NCI-H1417 treated with DMSO at 0.1 percent for 48 hours (cell line): Measurements from ENCODE around the gene NUDT3.
A peak's percentile ranks its signal among the peaks of the same experiment; 100 is the strongest.
"Not testable (repeated sequence)": the region's sequence is repeated elsewhere in the genome, so short reads cannot be mapped to it uniquely, and the experiment has no call there.

Experiments
- DNase-seq: peaks from one replicate; lab custom pipeline; 2025; lab: John Stamatoyannopoulos, UW

NUDT3 gene

DNA sequence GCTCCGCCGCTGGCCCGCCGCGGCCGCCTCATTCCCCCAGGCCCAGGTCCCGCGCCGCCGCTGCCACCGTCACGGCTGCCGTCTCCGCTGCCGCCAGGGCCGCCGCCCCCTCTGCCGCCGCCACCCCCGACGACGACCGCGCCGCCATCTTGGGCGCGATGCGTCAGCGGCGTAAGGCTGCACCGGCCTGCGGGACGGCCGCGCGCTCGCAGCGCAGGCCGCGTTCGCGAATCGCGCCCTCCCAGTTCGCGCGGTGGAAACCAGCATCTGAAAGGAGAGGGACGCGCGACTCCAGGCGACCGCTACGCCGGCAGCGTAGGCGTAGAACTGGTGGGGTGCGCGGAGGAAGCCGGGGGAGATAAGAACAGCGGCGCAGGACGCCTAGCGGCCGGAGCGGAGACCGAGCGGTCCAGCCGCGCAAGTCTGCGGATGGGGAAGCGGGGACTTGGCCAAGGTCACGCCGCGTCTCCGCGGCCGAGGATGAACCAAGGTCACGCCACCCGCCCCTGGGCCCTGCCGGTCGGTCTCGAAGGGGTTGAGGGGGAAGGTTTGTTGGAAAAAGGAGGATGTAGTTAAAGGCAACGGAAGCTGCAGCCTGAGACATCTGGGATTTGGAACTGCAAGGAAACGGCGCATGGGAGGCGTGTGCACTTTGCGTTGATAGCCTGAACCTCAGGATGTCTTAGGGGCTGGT is at the start of gene NUDT3:
Gene NUDT3 (minus strand): TSS at position 173 of the 694 bp plus-strand sequence. CDS start 307 bp downstream, outside the sequence.
- DNase-seq = peak; percentile 53

DNA sequence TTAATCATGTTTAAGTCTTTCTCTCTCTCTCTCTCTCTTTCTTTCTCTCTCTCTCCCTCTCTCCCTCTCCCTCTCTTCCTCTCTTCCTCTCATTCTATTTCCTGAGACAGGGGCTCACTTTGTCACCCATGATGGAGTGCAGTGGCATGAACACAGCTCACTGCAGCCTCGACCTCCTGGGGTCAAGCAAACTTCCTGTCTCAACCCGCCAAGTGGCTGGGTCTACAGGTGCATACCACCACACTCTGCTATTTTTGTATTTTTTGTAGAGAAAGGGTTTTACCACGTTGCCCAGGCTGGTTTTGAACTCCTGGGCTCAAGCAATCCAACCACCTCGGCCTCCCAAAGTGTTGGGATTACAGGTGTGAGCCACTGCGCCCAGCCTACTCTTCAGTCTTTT is 49.1 kb upstream of the NUDT3 start:
- DNase-seq = no peak

DNA sequence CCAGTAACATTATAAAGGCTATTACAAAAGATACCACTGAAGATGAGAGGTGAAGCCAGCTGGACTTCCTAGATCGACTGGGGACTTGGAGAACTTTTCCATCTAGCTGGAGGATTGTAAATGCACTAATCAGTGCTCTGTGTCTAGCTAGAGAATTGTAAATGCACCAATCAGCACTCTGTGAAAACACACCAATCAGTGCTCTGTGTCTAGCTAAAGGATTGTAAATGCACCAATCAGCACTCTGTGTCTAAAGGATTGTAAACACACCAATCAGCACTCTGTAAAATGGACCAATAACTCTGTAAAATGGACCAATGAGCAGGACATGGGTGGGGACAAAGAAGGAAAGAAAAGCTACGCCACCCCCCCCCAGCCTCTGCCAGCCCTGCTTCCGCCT is 47.0 kb upstream of the NUDT3 start:
- DNase-seq = no peak

DNA sequence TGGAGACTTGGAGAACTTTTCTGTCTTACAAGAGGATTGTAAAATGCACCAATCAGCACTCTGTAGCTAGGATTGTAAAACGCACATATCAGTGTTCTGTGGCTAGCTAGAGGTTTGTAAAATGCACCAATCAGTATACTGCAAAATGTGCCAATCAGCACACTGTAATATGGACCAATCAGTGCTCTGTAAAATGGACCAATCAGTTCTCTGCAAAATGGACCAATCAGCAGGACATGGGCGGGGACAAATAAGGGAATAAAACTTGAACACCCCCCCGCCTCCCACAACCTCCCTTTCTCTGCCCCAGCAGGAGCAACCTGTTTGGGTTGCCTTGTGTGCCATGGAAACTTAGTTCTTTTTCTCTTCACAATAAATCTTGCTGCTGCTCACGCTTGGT is 46.2 kb upstream of the NUDT3 start:
- no peak for DNase-seq

DNA sequence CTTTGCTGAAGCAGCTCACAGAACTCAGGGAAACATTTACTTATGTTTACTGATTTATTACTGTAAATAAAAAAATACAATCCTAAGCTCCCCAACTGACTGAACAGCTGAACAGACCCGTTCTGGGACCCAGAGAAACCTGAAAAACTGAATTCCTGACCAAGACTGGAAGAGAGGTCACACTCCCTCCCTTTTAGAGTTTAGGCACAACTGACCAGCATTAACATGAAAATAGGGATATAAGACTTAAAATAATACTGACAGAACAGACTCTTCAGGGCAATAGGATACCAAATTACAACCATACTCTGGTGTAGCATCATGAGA is 45.1 kb upstream of the NUDT3 start:
- DNase-seq = no peak

DNA sequence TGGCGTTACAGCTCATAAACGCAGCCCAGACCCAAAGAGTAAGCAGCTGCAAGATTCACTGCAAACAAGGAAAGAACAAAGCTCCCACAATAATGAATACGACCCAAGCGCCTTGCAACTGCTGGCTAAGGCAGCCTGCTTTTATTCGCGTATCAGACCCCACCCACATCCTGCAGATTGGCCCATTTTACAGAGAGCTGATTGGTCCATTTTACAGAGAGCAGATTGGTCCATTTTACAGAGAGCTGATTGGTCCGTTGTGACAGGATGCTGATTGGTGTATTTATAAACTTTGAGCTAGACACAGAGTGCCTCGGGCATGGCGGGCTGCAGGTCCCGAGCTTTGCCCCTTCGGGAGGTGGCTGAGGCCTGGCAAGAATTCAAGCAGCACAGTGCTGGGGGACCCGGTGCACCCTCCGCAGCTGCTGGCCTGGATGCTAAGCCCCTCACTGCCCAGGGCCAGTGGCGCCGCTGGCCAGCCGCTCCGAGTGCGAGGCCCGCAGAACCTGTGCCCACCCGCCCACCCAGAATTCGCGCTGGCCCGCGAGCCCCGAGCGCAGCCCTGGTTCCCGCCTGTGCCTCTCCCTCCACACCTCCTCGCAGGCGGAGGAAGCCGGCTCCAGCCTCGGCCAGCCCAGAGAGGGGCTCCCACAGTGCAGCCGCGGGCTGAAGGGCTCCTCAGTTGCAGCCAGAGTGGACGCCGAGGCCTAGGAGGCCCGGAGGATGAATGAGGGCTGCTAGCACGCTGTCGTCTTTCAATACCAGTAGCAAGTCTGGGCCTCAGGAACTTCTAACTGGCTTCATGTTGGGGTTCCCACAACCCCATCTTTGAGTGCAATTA is 44.6 kb upstream of the NUDT3 start:
- no peak for DNase-seq

DNA sequence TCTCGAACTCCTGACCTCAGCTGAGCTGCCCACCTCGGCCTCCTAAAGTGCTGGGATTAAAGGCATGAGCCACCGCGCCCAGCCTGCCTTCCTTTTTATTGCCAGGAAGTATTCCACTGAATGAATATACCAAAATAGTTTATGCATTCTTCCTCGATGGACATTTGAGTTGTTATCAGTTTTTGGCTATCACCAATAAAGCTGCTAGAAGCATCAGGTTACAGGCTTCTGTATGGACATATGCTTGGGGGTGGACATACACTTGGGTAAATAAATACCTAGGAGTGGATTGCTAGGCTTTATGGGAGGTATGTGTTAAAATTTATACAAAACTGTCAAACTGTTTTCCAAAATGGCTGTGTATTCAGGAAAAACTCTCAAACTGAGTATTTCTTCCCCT is 43.4 kb upstream of the NUDT3 start:
- DNase-seq = no peak

DNA sequence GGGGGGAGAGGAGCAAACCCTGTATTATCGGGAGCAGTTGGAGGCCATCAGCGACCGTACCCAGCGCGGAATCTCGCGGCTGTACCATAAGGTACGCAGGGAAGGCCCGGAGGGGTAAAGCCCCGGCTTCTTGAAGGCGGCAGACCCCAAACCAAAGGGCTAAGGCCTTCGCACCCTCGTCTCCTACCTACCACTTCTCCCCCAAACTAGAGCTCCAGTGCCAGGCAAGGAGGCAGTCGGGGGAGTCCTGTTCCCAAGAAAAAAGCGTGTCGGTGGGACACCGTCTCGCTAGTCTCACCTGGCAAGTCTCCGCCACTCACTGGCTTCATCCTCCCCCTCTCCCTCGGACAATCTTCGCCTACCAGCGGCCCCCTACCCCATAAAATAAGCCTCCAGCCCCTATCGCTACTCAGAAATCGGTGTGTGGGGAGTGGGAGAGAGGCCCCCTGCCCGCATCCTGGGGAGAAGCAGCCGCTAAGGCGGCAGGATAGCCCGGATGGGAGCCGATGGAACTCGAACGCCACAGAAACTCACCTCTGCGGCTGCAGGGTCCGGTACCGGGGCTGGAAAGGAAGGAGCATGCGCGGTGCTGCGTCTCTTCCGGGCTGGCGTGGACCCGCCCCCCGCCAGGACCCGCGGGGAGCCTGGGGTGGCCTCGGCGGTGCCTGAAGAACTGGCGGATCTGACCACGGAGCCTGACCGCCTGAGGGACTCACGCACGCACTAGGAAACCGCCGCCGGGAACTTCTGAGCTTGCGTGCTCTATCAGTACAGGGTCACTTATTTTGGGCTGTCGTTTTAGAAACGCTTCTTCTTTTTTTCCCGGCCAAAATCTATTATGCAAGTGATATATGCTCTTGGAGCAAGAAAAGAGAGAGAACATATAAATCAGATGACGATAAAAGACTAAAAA is 33.3 kb upstream of the NUDT3 start, which contains the start of gene RPS10:
Gene RPS10 (minus strand): TSS at position 572 of the 913 bp plus-strand sequence. CDS start 848 bp downstream, outside the sequence.
- DNase-seq = peak; percentile 67

DNA sequence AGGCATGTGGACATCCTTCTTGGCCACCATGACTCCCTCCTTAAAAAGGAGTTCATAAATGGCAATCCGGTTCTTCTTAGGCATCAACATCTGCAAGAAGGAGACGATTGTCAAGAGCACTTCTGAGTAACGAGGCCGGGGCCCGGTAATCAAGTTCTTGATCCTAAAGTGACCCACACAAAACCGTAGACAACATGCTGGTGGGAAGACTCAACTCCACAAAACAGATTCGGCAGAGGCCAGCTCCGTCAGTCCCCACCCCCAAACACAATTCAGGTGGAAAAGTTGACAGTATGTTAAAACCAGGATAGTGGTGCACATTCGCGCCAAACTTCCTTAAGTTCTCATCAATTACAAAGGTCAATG is 32.6 kb upstream of the NUDT3 start:
- no peak for DNase-seq

DNA sequence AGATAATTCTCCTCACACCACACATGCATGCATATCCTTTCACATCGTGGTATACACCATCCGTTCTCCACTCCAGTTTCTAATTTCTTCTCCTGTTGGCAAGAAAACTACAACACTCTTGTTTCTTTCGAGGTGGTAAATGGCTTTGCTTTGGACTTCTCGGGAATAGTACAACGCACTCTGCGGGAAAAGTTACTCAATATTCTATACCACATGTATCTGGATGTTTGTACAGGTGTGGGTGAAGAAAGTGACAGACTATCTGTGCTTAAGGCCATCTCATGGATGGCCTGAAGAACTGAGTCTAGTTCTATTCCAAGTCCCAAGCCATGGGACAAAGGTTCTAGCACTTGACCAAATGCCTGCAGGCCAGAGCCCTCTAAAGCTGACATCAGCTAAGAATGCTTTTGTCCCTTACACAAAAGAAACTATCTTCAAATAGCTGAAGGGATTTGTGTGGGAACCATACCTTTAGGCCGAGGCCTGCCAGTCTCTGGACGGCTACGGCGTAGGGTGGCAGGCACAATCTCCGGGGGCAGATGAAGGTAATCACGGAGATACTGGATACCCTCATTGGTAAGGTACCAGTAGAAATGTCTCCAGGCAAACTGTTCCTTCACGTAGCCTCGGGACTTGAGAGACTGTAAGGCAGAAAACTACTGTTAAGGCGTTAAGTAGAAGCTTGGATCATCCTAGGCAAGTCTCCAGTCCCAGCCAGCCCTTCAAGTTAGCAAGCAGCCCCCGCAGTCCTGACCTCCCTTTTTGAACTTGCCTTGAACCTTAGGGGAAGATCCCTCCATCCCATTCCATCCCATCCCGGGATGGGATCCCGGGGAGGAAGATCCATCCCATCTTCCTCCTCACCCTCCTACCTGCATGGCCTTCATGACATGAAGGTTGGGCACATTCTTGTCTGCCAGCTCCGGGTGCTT is 32.0 kb upstream of the NUDT3 start:
- no peak for DNase-seq

DNA sequence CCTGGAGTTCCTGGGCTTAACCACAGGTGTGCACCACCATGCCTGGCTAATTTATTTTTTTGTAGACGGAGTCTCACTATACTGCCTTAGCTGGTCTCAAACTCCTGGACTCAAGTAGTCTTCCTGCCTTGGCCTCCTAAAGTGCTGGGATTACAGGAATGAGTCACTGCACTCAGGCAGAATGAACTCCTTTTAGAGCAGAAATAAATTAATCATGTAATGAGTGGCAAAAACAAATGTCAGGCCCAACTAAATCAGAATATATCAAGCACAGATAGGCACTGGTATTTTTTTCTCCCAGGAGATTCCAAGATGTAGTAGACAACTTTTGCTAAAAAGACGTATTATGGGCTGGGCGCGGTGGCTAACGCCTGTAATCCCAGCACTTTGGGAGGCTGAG is 30.8 kb upstream of the NUDT3 start:
- DNase-seq = no peak

DNA sequence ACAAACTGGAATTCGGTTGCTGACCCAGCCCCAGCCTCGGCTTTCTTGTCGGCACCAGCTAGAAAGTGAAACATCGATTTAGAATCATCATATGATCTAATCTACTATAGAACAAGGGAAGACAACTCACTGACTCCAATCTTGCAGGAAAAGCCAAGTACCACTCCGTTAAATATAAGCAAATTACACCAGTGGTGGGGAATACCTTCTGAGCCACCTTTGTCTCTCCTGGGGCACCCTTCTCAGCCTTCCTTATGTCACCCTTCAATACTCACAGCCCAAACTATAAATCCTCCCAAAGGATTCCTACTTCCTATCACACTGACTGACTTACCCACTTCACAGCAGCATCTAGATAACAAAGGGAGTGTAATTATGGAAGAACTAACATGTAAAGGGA is 25.9 kb upstream of the NUDT3 start:
- DNase-seq = no peak

DNA sequence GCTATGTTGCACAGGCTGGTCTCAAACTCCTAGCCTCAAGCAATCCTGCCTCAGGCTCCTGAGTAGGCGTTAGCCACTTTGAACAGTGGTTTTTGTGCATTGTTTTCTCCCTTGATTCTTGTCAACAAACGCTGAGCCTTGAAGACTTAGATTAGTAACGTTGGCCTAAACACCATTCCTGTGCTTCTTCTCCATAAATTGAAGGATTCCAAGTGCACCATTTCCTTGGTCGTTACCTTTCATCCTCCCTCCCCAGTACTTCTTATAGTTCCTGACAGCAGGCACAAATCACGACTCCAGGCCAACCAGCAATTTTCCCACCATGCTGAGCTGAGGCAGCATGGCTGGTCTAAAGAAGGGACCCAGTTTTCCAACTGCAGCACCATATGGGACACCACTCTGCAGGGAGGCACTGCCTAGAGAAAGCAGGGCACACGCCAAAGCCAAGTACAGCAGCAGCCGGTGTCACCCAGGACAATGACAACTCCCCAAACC is 24.5 kb upstream of the NUDT3 start:
- no peak for DNase-seq

DNA sequence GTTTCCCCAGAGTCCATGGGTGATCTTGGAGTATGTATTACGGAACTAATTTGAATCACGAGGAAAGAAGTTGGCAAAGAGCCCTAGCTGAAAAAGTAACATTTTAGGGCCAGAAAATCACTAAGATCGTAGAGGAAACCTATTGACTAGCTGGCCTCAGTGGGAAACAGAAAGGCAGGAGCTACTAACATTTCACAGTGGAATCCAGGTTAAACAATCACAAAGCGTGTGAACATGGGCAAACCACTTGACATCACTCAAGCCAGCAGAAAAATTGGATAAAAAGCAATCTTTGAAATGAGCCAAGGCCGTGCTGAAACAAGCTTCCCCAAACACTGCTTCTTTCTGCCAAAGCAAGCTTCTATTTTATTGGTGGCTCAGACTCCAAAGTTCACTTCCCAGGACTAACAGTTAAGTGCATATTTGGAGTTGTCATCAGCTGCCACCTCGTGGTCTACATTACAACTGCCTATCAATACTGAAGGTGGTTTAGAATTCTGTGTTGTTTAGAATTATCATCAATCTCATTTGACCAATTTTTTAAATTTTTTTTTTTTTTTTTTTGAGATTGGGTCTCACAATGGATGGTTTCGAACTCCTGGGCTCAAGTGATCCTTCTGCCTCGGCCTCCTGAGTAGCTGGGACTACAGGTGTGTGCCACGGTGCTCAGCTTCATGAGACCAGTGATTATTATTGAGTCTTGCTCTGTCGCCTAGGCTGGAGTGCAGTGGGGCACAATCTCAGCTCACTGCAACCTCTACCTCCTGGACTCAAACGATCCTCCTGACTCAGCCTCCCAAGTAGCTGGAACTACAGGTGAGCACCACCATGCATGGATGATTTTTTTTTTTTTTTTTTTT is 22.8 kb upstream of the NUDT3 start:
- no peak for DNase-seq

DNA sequence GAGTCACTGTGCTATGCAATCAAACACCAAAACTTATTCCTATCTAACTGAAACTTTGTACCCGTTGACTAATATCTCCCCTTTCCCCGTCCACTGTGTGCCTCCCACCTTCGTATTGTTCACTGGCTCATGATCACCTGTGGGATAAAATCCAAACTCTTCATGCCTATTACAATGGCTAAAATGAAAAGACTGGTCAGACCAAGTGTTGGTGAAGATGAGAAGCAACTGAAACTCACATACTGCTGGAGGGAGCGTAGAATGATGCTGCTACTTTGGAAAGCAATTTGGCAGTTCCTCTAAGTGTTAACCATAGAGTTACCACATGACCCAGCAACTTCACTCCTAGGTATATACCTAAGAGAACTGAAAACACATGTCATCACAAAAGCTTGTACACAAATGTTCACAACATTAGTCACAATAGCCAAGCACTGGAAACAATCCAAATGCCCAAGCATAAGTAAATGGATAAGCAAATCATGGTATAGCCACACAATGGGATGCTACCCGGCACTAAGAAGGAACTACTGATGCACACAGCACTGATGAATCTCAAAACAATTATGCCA is 20.3 kb upstream of the NUDT3 start:
- DNase-seq = no peak

DNA sequence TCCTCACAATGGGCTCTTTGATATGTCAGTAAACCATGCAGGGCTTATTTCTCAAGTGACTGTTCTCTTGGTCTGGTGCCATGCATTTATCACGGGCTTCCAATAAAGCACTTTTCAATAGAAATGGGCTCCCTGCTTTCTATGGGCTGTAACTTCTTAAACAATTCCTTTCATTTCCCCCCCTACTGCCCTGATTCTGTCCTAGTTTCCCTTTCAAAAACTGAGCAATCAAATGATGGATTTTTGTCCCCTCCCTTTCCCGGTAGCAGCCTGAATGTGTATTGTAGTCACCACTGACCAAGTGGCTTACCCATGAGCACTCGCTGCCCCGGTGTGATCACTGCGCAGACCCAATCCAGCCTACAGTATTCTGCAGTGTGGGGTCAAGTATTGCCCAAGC is 19.5 kb upstream of the NUDT3 start:
- DNase-seq = no peak

DNA sequence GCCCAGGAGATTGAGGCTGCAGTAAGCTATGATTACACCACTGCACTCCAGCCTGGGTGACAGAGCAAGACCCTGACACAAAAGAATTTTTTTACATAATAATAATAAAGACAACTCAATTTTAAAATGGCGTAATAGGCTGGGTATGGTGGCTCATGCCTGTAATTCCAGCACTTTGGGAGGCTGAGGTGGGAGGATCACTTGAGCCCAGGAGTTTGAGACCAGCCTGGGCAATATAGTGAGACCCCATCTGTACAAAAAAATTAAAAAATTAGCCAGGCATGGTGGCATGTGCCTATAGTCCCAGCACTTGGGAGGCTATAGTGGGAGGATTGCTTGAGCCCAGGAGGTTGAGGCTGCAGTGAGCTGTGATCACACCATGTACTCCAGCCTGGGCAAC is 15.4 kb upstream of the NUDT3 start:
- not testable (repeated sequence) for DNase-seq

DNA sequence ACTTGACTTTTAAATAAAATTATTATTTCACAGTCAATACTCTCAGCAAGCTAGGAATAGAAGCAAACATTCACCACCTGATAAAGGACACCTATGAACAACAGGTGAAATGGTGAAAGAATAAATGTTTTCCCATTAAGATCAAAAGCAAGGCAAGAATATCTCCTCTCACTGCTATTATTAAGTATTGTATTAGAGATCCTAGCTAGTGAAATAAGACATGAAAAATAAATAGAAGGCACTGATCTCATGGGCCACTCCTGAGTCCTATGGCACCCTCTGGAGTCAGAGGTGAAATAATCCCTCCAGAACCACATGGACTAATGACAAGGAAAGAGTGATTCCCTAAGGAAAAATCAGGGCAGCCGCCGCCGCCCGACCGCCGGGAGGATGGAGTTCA is 4.0 kb upstream of the NUDT3 start:
- DNase-seq = no peak

DNA sequence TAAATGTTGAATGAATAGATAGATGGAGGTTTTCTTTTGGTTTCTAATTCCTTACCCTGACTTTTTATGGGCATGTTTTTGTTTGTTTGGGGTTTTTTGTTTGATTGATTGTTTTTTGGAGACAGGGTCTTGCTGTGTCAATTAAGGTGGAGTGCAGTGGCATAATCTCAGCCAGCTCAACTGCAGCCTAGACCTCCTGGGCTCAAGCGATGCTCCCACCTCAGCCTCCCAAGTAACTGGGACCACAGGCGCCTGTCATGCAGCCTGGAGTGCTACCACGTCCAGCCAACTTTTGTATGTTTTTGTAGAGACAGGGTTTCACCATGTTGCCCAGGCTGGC is 1.5 kb upstream of the NUDT3 start:
- DNase-seq = no peak
